ENCODE measurements around the gene FAM50A. TPM values are rescaled to one million over a fixed set of nuclear protein-coding genes. Genes with fewer than 3 reads are reported as not detected.

FAM50A gene
- total RNA-seq, 1 donor from 2014 or later, result 108 TPM

DNA sequence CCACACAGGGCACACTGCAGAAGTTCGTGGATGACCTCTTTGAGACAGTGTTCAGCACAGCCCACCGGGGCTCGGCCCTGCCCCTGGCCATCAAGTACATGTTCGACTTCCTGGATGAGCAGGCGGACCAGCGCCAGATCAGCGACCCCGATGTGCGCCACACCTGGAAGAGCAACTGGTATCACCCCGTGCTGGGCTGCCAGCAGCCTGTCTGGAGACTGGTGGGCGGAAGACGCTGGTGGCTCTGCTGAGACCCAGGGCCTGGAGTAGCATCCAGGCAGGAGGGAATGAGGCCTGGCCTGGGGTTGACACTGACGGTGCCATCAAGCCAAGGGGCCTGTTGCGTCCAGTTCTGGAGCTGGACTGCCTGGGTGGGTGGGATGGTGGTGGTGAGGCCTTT lies 26.5 kb downstream of the FAM50A start:
- Mint-ChIP-seq H3K9me3 (ENCODE audit: low read depth) (no peaks in the 10 kb centered on the region), H3K36me3 (ENCODE audit: low read depth) (peaks cover 19% of the 10 kb centered on the region), H3K4me1 (ENCODE audit: low read depth) (no peaks in the 10 kb centered on the region), H3K27ac (ENCODE audit: unreplicated experiment) (no peak overlapping the region), H3K27me3 (ENCODE audit: low read depth) (no peaks in the 10 kb centered on the region), H3K4me3 (ENCODE audit: unreplicated experiment) (no peak overlapping the region)
- TF ChIP-seq, protein P1, sequence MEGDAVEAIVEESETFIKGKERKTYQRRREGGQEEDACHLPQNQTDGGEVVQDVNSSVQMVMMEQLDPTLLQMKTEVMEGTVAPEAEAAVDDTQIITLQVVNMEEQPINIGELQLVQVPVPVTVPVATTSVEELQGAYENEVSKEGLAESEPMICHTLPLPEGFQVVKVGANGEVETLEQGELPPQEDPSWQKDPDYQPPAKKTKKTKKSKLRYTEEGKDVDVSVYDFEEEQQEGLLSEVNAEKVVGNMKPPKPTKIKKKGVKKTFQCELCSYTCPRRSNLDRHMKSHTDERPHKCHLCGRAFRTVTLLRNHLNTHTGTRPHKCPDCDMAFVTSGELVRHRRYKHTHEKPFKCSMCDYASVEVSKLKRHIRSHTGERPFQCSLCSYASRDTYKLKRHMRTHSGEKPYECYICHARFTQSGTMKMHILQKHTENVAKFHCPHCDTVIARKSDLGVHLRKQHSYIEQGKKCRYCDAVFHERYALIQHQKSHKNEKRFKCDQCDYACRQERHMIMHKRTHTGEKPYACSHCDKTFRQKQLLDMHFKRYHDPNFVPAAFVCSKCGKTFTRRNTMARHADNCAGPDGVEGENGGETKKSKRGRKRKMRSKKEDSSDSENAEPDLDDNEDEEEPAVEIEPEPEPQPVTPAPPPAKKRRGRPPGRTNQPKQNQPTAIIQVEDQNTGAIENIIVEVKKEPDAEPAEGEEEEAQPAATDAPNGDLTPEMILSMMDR (IDR thresholded peaks at IDR 0.05), result no peak
- DNase-seq (ENCODE audit: low spot score), result no peak

DNA sequence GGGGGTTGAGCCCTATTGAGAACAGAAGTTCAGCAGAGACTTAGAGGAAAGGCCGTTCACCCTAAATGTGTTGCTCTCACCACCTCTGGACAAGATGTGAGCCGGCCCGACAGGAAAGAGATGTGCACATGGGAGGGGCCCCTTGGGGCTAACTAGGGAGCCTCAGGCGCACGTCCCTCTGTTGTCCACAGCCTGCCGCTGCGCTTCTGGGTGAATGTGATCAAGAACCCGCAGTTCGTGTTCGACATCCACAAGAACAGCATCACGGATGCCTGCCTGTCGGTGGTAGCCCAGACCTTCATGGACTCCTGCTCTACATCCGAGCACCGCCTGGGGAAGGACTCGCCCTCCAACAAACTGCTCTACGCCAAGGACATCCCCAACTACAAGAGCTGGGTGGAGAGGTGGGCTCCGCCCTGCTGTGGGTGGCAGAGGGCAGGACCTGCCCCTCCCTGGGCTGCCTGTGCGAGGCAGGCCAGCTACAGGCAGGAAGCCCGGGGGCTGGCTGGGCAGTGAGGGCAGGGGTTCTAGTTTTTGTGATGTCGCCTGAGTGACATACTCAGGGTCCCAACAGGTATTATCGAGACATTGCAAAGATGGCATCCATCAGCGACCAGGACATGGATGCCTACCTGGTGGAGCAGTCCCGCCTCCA lies 27.1 kb downstream of the FAM50A start:
- Mint-ChIP-seq H3K36me3 (ENCODE audit: low read depth) (peaks cover 19% of the 10 kb centered on the region), H3K27ac (ENCODE audit: unreplicated experiment) (no peak overlapping the region), H3K4me1 (ENCODE audit: low read depth) (no peaks in the 10 kb centered on the region), H3K4me3 (ENCODE audit: unreplicated experiment) (no peak overlapping the region), H3K27me3 (ENCODE audit: low read depth) (no peaks in the 10 kb centered on the region), H3K9me3 (ENCODE audit: low read depth) (no peaks in the 10 kb centered on the region)
- TF ChIP-seq, protein P1 (IDR thresholded peaks at IDR 0.05), result no peak
- DNase-seq (ENCODE audit: low spot score), result no peak

DNA sequence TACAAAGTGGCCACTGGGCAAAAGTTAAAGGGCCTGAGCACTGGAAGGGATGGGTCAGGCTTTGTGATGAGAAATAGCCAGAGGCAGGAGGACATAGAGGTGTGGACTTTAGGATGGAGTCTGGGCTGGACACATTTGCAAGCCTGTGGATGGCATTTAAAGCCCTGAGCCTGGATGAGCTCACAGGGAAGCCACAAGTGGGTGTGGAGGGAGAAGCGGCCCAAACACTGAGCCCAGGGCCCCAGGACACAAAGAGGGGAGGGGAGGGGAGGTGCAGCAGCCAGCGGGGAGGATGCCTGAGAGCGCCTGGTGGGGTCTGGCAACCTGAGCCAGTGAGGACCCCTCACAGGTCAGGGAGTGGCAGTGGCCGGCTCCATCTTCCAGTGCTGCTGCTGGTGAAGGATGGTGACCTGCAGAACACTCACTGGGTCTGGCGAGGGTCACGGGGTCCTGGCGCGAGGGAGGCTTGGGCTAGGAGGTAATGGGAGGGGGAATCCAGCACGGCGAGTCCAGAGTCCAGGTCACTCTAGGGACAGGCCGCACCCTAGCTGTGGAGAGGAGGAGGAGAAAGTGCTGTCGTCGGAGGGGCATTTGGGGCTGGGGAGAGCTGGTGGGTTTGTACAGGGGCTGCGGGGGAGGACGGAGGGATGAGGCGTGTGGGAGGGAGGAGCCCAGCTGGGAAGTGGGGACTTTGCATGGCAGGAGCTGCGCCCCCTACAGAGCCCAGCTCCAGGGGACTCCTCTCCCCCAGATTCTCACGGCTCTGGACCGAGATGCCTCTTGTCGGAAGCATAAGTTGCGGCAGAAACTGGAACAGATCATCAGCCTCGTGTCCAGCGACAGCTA lies 28.1 kb downstream of the FAM50A start:
- peaks cover 19% of the 10 kb centered on the region for H3K36me3 Mint-ChIP-seq (ENCODE audit: low read depth)
- no peaks in the 10 kb centered on the region for H3K4me1 Mint-ChIP-seq (ENCODE audit: low read depth)
- no peak overlapping the region for H3K4me3 Mint-ChIP-seq (ENCODE audit: unreplicated experiment)
- no peak overlapping the region for H3K27ac Mint-ChIP-seq (ENCODE audit: unreplicated experiment)
- TF ChIP-seq, protein P1 (IDR thresholded peaks at IDR 0.05), result no peak
- no peaks in the 10 kb centered on the region for H3K9me3 Mint-ChIP-seq (ENCODE audit: low read depth)
- no peak for DNase-seq (ENCODE audit: low spot score)
- H3K27me3 Mint-ChIP-seq (ENCODE audit: low read depth), result no peaks in the 10 kb centered on the region

DNA sequence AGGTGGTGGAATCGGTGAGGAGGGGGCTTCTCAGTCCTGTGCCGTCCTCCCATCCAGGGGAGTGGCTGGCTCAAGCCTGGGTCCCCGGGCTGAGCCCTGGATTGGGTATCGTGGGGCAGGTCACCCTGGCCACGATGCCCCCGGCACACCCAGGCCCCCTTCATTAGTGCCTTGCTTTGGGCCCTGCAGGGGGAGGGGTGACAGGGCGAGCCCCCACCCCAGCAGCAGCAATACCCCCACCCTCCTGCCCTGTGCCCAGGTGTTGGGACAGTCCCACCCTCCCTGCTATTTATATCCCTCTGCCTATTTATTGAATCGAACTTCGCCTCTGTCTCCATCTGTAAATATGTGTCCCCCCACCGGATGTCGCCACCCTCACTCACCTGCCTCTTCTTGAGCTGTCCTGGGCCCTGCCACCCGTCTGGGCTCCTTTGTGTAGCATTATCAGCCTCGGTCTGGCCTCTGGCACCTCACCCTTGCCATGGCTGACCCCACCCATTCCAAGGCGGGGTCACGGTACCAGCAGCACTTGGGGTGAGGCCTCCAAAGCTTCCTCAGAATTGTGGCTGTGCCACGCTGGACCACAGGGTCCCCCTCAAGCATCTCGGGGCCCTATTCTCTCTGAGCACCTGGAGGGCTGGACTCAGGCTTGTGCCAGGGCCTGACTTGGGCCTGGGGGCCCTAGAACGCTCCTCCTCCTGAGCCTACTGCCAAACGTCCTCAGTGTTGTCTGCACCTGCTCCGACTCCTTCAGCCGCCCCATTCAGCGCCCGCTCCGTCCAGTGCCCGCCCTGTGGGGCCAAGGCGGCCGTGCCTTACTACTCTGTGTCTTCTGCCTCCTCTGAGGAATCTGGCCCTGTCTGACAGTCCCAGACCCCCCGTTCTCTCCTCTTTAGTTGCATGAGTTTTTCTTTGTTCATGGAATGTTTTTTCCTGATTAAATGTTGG lies 29.0 kb downstream of the FAM50A start:
- Mint-ChIP-seq H3K9me3 (ENCODE audit: low read depth) (no peaks in the 10 kb centered on the region), H3K27ac (ENCODE audit: unreplicated experiment) (no peak overlapping the region), H3K4me1 (ENCODE audit: low read depth) (peaks cover 4% of the 10 kb centered on the region), H3K36me3 (ENCODE audit: low read depth) (peaks cover 19% of the 10 kb centered on the region), H3K4me3 (ENCODE audit: unreplicated experiment) (no peak overlapping the region), H3K27me3 (ENCODE audit: low read depth) (no peaks in the 10 kb centered on the region)
- DNase-seq (ENCODE audit: low spot score), result no peak
- TF ChIP-seq, protein P1 (IDR thresholded peaks at IDR 0.05), result no peak

DNA sequence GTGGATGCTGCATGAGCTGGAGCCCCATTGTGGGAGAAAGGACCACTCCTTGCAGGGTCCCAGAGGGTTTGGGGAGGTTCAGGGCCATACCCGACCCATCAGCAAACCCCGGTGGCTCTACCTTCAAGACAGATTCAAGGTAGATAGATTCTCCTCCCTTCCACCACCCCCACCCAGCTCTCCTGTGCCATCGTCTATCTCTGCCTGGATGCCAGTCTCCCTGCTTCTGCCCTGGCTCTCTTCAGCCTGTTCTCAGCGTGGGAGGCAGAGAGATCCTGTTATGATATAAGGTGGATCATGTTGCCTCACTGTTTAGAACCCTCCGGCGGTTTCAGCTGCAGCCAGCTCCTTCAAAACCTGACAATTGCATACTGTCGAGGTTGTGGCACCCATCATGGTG lies 29.7 kb downstream of the FAM50A start:
- DNase-seq (ENCODE audit: low spot score), result no peak
- TF ChIP-seq, protein P1 (IDR thresholded peaks at IDR 0.05), result no peak
- H3K36me3 Mint-ChIP-seq (ENCODE audit: low read depth), result peaks cover 19% of the 10 kb centered on the region
- H3K4me1 Mint-ChIP-seq (ENCODE audit: low read depth), result peaks cover 4% of the 10 kb centered on the region
- H3K4me3 Mint-ChIP-seq (ENCODE audit: unreplicated experiment), result no peak overlapping the region
- H3K27me3 Mint-ChIP-seq (ENCODE audit: low read depth), result no peaks in the 10 kb centered on the region
- H3K9me3 Mint-ChIP-seq (ENCODE audit: low read depth), result no peaks in the 10 kb centered on the region
- H3K27ac Mint-ChIP-seq (ENCODE audit: unreplicated experiment), result peak overlapping the region; percentile 14
